Cerebellar cortex (tissue), 1 donor: ENCODE data around the gene AMPD3.

ENCODE experiments used
- DNase-seq: peaks from one replicate; pipeline ENCODE4 v3.0.0-alpha.2; 2015; ENCODE audit warnings: low spot score

Gene AMPD3

DNA sequence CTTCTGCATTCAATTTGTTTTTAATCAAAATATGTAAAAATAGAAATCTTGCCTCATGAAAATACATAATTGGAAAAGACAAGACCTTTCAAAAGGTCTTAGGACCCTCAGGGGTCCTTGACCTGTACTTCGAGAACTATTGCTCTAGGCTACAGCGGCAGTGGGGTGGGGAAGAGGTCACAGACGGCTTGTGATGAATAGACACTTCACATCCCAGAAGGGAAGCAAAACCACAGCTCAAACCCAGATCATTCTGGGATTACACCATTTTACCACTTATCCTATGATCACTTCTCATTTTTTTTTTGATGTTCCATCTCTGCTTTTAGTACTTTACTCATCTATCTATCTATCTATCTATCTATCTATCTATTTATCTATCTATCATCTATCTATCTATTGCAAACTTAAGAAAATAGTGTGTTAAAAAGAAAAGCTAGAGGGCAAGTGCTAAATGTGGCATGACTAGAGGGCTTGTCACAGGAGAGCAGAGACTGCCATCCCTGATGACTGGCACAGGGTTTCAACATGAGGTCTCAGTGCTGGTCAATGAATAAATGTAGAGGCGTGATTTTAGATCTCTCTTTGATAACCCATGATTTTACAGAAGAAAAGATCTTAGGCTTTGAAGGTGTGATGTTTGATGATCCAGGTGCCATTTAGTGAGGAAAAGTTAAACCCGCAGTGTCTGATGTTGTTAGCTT is 48.9 kb downstream of the AMPD3 start:
- no peak for DNase-seq

DNA sequence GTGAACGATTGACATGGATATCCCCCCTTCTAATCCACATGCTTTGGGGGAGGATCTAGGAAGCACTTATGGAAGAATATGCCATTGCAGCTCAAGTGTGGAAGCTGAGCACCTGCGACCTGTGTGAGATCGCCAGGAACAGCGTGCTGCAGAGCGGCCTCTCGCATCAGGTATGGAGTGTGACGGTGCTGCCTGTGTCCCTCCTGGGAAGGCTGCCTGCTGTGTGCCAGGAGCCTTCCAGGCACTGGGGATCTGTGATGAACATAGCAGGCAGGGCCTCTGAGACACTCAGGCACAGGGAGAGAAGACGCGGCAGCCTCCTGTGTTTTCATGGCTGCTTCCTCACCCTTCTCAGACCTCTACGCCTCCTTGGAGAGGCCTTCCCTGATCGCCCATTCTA is 49.4 kb downstream of the AMPD3 start:
- DNase-seq = no peak

DNA sequence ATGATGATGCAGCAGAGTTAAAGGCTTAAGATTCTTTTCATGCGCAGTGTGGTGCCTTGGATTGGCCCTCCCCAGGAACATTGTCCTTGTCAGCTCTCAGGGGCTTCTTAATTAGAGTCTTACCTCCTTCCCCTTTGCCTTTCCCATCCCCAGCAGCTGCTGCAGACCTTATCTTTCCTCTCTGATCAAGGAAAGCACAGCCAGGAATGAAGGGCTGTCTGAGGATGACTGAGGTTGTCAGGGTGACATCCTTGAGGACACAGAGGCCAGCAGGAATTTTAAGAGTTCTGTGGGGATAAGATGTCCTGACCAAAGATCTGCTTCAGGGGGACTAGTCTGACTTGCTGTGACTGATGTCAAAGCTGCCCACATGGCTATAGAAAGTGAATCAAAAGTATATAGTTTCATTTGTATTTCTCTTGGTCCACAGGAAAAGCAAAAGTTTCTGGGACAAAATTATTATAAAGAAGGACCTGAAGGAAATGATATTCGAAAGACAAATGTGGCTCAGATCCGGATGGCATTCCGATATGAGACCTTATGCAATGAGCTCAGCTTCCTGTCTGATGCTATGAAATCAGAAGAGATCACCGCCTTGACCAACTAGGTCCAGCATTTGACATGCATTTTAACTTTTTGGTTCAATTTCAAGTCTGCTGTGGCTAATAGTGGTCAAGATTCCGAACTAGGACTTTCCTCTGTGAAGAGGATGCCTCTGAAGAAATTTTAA is 50.4 kb downstream of the AMPD3 start:
- DNase-seq = no peak

DNA sequence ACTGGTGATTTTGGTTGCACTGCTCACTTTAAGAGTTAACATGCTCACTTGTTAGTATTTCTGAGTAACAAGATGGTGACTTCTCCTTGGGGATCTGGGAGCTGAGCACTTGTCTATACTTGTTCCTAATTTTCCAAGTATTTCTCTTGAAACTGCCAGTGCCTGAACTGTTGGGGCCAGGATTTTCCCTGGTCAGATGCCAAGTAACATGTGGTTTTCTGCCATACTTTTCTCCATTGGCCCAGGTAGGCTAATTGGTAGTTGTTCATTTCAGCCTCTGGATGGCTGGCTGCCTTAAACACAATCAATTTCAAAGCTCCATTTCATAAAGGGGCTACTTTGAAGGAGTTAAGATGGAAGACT is 50.9 kb downstream of the AMPD3 start:
- no peak for DNase-seq

DNA sequence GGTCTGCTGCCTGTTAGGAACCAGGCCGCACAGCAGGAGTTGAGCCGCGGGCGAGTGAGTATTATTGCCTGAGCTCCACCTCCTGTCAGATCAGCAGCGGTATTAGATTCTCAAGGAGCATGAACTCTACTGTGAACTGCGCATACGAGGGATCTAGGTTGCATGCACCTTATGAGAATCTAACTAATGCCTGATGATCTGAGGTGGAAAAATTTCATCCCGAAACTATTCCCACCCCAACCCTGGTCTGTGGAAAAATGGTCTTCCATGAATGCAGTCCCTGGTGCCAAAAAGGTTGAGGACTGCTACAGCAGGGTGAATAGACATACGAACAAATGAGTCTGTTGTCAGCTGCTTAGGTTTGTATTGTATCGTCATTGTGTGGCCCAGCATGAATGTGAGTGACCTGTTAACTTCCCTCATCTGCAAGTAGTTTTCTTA is 56.1 kb downstream of the AMPD3 start:
- no peak for DNase-seq

DNA sequence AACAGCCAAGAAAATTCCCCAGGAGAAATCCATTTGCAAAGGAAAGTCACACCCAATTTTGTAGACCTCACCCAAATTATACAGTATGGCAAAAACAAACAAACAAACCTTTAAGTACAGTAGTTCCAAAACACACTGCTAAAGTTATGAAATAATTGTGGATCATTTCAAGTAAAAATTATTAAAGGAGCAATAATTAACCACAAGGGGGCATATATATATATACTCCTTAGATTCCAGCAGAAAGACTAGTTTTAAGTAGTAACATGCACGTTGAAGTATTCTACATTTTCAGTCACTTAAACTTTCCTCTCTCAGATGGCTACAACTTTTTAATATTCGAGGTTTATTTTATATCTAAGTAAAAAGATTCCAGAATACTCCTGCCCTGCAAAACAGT is 59.1 kb downstream of the AMPD3 start:
- DNase-seq = no peak

DNA sequence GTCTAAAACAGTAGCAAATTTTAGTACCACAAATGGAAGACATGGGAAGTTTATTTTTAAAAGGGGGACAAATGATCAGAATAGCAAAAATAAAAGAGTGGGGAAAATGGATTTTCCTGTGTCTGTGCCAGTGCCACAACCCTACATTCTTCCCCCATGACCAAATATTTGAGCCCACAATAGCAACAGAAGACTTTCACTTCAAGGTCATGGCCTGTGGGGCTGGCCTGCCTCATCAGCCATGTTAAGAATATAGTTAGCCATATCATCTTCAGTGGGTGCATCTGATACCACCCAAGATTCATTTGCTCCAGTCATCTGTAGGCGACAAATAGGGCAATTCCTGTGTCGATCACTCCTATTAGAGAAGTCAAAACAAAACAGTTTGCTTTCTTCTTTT is 59.6 kb downstream of the AMPD3 start:
- DNase-seq = no peak

DNA sequence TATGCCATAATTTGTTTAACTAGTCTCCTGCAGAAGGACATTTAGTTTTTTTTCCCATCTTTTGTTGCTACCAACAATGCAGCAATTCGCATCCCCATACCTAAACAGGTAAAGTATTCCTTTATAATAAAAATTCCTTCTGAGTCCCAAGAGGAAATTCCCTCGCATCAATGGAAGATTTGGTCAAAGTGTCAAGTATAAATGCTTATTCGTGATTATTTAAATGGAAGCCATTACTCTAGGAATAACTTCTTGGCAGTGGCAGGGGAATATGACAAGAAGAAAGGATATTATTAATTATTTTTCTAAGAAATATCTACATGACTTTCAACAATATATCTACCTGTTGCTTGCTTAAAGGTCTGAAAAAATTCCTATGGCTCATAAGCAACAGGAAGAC is 60.4 kb downstream of the AMPD3 start:
- no peak for DNase-seq

DNA sequence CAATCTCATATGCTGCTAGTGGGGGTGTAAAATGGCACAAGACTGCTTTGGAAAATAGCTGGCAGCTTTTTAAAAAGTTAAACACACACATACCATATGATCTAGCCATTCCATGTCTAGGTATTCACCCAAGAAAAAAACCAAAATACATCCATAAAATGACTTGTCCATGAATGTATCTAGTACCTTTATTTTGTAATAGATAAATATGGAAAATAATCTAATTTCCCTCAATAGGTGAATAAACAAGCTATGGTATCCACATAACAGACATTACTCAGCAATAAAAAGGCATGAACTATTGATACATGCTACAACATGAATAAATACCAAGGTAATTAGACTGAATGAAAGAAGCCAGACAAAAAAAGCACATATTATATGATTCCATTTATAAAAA is 63.1 kb downstream of the AMPD3 start:
- DNase-seq = no peak

DNA sequence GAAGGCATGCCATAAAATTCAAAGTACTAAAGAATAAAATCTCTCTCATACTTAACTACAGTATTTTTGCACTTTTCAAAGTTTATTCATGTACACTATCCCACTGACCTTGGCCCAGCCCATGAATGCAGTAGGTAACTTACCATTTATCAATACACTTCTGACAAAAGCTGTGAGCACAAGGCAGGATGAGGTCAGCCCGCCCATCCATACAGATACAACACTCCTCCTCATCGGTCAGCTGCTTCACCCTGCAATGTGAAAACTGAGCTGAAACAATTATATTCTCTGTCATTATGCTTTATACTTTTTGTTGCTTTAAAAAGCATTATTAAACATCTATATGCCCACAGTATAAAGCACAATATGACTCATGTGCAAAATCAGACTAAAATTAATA is 63.8 kb downstream of the AMPD3 start:
- DNase-seq = no peak

DNA sequence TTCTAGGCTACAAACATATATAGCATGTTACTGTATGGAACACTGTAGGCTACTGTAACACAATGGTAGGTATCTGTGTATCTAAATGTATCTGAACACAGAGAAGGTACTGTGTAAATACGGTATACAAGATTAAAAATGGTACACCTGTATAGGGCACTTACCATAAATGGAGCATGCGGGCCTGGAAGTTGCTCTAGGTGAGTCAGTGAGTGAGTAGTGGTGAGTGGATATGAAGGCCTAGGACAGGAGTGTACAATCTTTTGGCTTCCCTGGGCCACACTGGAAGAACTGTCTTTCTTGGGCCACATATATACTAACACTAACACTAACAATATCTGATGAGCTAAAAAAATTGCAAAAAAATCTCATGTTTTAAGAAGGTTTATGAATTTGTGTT is 64.6 kb downstream of the AMPD3 start:
- no peak for DNase-seq

DNA sequence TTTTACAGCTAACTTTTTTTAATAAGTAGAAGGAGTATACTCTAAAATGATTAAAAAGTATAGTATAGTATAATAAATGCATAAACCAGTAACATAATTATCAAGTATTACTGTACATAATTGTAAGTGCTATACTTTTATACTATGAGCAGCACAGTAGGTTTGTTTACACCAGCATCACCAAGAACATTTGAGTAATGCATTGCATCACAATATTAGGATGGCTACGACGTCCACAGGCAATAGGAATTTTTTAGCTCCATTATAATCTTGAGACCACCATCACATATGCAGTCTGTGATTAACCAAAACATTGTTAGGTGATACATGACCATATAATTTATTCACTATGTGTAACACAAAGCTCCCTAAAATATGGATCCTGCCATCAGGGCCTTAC is 65.5 kb downstream of the AMPD3 start:
- DNase-seq = no peak

DNA sequence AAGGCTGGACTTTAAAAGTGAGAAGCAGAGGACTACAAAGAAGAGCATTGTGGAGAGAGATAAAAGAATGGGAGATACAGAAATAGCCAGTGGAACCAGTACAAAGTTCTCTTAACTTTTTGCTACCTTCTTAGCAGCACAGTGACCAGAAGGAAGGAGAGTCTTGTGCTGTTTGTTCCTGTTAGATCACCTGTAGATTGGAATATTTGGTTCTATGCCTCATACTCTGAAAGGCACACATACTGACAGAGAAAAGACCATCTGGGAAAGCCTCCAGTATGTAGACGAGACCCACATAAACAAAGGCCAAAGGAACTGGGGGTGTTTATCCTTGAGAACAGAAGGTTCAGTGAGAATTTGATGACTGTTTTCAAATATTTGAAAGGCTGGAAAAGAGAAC is 67.2 kb downstream of the AMPD3 start:
- no peak for DNase-seq

DNA sequence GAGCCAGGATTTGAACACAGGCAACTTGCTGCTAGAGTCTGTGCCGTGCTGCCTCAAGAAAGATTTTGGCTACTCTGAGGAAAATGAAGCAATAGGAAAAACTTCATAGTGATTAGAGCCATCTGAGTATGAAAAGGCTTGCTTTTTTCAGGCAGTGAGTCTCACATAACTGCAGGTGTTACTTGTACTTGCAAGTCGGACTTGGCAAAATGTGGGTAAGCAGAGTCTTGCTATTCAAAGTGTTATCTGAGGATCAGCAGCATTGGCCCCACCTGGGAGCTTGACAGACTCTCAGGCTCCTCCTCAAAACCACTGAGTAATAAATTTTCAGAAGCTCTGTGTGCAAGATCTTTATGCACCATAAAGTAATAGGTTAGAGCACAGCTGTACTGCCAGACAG is 67.9 kb downstream of the AMPD3 start:
- DNase-seq = no peak

DNA sequence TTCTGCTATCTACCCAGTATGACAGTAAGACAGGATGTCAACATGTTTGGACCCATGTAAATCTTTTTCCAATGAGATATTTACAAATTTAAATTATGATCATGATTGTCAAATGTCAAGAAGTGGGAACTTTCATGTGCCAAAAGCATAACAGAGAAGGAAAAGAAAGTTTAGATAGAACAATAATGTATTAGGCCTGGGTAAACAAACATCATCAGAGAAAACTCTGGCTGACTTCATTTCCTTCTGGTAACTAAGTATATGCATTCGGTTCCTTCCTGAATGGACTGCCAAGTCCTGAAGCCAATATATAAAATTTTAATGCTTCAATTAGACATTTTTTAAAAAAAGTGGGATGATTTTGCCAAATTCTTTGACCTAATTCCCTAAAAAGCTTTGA is 69.4 kb downstream of the AMPD3 start:
- DNase-seq = no peak

DNA sequence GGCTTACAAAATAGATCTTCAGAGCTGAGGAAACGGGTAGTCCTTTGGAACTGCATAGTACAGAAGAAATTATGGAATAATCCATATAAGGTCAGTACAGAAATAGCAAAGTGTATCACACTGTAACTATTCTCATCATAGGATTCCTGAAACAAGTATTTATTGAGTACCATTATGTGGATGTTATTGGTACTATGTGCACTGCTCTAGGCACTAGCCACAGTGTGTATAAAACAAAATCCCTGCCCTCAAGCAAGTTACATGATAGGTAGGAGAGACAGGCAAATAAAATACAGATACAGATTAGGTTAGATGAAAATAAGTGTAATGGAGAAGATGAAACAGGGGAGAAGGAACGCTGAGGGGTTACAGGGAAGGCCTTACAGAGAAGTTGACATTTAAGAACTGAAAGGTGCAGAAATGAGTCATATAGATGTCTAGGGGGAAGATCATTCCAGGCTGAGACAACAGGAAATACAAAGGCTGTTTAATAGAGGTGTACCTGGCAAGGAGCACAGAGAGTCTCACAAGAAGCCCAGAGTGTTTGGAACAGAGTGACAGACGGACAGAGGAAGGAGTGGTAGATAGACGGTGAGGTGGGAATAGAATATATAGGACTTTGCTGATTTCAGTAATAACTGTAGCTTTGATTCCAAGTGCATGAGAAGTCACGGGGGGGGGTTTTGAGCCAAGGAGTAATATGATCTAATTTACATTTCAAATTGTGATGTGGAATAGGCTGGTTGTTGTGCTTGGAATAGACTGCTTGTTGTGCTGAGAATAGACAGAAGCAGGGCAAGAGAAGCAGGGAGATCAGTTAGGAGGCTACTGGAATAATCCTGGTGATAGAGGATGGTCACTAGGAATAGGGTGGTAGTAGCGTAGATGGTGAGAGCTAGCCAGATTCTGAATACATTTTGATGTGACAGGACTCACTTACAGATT is 72.2 kb downstream of the AMPD3 start:
- DNase-seq = no peak

DNA sequence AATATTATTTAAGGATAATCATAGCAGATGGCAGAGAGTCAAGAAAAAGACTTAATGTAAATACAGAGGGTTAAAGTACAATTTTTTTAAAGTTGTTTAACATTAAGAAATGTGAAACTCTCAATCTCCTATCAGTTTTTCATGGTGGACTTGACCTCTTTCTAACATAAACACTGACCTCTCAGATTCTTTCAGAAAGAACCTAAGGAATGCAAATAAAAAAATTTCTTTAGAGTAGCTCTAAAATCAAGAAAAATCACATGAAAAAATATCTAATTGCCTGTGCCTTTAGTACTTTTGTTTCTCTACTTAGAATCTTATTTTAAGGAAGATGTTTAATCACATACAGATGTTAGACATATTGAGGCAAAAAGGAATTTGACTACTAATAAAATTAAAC is 73.1 kb downstream of the AMPD3 start:
- no peak for DNase-seq

DNA sequence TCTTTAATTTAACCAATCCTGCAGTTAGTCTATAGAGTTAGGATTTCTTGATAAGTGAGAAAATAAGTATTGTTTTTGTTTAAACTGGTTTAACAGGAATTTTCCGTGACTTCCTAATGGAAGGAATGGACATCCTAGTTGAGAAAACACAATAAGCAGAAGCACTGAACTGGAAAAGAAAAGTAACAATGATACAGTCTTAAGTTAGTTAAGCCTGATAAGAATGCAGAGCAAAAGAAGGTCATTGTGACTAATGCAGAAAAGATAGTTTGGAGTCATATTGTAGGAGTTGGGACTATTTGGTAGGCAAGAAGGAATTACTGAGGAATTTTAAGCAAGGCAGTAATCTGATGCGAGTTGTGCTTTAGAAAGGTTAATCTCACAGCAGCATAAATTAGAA is 74.2 kb downstream of the AMPD3 start:
- no peak for DNase-seq

DNA sequence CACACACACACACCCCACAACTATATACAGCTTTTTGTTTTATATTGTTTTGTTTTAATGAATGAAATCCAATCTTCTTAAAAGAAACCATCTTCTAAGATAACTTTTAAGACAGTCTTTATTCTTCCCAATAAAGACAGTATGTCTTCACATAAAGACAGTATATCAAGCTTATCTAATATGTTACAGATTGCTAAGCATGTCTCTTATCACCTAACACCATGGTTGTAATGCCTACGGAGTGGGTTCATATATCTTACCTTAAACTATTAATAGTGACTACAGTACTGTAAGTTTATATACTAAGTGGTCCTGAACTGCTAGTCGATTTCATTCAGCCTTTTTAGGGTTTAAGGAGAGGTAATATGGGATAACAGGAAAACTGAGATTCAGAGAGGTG is 77.5 kb downstream of the AMPD3 start:
- DNase-seq = no peak

DNA sequence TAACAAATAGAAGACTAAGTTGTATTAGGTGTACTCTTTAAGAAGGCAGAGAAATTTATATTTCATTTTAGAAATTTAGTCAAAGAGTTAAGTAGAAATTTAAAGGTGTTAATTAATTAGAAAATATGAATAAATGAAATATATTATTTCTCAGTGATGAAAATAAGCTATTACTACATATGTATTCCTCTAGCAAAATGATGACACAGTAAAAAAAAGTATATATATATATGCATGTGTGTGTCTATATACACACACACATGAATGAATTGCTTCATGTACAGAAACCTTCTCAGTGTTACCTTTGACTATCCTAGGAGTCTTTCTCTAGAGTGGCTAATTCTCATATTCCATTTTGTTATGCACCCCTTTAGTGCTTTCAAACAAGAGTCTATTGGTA is 78.3 kb downstream of the AMPD3 start:
- no peak for DNase-seq

DNA sequence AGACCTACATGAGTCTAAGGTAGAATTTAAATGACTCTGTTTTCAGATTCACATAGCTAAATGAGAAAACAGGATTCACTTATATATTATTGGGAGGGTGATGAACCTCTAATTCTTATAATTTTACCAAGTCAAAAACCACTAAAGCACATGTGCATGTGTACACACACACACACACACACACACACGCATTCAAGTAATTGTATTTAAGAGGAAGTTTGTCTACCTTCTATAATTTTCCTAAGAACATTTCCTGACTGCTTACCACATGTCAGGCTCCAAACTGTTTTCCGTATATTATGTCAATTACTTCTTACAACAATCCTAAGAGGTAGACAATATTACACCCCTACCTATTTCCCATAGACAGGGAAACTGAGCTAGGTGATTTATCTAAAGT is 79.3 kb downstream of the AMPD3 start:
- DNase-seq = no peak

DNA sequence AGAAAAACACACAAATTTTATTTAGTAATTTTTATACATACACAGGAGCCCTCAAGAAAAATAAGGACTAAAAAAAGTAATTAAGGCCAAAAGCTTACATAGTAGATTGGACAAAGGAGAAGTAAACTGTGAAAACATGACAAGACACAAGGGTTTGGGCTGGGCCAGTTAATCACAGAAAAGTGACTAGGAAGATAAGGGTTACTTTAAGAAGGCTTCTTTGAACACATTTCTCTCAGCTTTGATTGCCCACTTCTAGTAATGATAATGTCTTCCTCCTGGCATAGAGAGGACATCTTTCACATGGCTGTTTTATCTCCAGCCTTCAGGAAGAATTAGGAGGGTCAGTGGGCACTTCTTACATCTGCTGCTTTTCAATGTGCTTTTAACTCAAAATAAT is 82.5 kb downstream of the AMPD3 start:
- no peak for DNase-seq

DNA sequence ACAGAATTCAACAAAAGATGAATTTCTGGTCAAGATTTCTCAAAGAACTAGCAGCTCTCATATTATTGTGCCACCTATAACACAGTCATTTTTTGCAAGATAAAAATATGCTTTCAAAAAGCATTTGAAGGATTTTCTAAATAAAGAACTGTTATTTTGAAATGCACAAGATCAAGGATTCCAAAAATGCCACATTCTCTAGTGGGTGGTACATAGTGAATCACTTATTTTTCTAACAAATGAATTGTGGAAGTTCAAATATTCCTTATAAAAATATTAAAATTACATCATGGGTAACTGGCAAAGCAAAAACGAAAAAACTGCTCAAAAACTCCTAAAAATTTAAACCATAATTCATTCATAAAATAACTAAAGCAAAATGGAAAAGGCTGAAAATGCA is 83.9 kb downstream of the AMPD3 start:
- DNase-seq = no peak
